Measurements from ENCODE around the gene SRPK1.
A peak's percentile ranks its signal among the peaks of the same experiment; 100 is the strongest.

The SRPK1 gene

GRCh38 chr6:35817515-35817914 lies 103.4 kb downstream of the SRPK1 start:
- no peak for DNase-seq (ENCODE audit: low read depth)

- DNase-seq (ENCODE audit: low read depth): no peak
Observed at GRCh38 chr6:35811699-35811995, 109.3 kb downstream of the SRPK1 start.

DNA sequence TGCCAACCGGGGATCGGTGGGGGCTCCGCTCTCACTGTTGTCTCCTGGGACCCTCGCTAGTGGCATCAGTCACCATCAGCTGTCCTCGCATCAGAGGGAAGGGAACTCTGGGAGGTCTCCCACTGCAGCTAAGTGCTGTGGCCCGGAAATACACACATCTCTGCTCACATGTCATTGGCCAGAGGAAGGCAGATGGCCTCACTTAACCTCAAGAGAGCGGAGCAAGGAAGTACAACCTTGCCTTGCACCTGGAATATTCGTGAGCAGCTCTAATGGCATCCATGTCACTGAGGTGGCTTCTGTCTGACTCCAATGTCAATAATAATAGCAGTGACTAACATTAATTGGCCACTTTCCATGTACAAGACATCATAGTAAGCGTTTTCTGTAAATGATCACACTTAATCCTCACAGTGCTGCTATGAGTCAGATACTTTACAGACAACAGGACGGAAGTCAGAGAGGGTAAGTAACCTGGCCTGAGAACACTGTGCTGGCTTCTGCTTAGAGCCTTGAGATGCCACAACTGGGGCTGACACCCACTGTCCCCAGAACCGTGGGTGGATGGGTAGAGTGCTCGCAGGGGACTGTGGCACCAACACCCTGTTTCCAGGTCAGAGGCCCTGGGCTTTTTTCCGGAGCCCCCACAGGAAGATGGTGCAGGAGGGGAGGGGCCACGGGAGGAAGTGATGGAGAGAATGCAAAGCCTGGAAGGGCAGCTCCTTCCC lies 109.8 kb downstream of the SRPK1 start:
- no peak for DNase-seq (ENCODE audit: low read depth)

- no peak for DNase-seq (ENCODE audit: low read depth)
Observed at GRCh38 chr6:35809809-35810208, 111.1 kb downstream of the SRPK1 start.

GRCh38 chr6:35808688-35809087 lies 112.2 kb downstream of the SRPK1 start:
- DNase-seq (ENCODE audit: low read depth): no peak

DNA sequence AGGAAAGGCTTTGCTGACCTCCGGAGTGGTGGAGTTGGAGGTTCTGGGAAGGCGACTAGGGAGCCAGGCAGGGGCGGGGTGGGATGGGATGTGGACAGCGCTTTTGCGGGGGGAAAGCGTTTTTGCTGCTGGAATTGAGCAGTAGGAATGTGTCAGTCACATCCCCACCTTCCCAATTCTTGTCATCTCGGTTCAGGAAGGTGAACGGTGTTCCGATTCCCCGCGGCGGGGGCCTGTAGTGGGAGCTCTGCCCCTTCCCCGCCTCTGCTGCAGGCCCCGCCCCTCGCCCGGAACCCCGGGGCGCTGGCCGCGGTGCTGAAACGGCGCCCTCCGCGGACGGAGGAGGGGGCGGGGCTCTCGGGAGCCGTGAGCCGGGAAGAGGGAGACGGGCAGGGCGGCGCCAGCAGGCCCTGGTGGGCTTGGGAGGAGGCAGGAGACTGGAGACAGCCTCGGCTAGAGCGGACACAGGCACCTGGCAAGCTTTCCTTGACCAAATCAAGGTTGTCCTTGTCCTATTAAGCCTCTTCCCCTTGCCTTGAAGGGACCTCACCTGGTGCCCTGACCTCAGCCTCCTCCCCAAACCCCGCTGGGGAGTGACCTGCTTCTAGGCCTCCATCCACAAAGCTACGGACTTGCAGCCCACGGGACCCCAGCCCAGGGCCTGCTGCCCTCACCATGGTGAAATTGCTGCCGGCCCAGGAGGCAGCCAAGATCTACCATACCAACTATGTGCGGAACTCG lies 115.7 kb downstream of the SRPK1 start, which contains the start of gene LHFPL5:
TSS of gene LHFPL5 (plus strand) at position 357 of the 741 bp plus-strand sequence. CDS start at position 676, 319 bp downstream.
- DNase-seq (ENCODE audit: low read depth): peak; percentile 16

DNA sequence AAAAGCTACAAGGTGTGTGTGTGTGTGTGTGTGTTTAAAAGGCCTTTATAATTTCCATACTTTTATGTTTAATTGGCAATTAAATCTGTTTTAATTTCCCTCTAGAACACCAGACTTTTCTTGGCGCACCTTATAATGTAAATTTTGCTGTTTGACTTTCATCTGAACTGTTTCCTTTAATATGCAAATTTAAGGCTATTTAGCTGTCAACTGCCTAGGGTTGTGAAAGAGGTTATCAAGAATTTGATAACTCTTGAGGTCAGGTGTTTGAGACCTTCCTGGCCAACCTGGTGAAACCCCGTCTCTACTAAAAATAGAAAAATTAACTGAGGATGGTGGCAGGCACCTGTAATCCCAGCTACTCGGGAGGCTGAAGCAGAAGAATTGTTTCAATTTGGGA lies 119.8 kb downstream of the SRPK1 start:
- DNase-seq (ENCODE audit: low read depth): no peak

DNA sequence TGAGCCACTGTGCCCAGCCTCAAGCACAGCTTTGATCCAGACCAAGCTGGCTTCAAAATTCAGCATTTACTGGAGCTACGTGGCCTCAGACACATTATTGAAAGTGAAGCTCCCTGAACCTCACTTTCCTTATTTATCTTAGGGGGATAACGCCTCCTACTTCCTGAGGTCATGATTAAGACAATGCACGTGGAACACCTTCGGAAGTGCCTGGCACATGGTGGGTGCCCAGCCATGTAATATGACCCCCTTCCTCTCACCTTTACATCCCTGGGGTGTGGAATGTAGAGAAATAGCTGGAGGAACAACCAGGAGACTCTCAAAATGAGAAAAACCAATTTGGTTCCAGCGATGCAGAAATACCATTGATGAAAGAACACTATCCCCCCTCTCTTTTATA lies 122.2 kb downstream of the SRPK1 start:
- DNase-seq (ENCODE audit: low read depth): no peak

GRCh38 chr6:35797837-35798526 lies 122.9 kb downstream of the SRPK1 start:
- no peak for DNase-seq (ENCODE audit: low read depth)

- no peak for DNase-seq (ENCODE audit: low read depth)
Observed at GRCh38 chr6:35796236-35796635, 124.7 kb downstream of the SRPK1 start.

- no peak for DNase-seq (ENCODE audit: low read depth)
Observed at GRCh38 chr6:35795453-35796071, 125.3 kb downstream of the SRPK1 start.

DNA sequence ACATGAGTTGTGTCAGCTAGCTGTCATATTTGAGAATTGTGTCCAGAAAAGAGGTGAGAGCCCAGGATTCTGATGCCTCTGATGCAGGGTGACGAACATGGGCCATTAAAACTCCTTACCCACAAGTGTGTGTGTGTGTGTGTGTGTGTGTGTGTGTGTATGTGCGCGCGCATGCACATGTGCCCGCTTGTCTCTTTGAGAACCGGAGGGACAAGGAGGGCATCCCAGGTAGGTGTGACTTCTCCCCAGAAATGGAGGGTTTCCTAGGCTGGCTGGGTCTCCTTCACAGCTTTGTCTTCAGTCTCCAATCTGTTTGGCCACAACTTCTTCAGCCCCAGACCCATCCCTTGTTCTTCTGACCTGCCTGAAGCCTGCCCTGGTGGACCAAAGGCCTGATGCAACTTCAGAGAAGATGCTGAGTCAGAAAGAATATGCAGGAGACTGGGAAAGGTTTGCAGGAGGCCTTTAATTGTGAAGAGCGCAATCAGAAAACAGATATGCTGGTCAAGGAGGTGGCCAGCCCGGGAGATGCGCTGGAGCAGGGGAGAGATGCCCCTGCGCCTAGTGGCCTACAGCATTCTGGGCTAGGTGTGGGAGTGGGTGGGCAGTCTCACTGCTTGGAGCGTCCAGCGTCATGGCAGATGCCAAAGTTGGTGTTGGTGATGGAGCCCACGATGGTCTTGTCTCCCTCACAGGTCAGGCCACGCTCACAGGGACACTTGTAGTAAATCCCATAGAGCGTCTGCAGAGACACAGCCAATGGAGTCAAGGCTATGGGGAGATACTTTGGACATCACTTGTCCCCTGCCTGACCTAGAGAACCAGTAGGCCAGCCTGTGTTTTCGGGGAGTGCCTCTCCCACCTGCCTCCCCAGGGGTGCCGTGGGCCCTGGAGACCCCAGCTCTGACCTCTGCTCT lies 126.1 kb downstream of the SRPK1 start:
- DNase-seq (ENCODE audit: low read depth): no peak

- no peak for DNase-seq (ENCODE audit: low read depth)
Observed at GRCh38 chr6:35790683-35791082, 130.2 kb downstream of the SRPK1 start.

DNA sequence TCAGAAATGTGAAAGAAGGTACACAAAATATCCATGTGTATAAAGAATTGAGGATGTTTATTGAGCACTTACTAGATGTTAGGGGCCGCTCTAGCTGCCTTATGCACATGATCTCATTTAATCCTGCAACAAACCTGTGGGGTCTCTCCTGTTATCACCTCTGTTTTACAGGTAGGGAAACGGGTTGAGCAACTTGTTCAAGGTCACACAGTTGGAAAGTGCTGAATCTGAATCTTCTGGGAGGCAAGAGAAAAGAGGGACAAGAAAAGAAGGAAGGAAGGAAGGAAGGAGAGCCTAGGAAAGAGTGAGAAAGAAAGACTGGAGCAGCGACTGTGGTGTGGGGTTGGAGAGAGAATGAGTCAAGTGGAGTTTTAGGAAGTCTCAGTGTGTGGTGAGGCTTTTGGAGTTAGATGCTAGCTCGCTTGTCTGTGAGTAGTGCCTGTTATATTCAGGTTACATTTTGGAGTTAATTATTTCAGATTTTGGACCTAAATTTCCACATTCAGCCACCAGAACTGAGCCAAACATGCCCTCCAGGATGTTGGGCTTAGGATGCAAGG lies 132.4 kb downstream of the SRPK1 start:
- no peak for DNase-seq (ENCODE audit: low read depth)

GRCh38 chr6:35787266-35788218 lies 133.4 kb downstream of the SRPK1 start:
- DNase-seq (ENCODE audit: low read depth): no peak

- no peak for DNase-seq (ENCODE audit: low read depth)
Observed at GRCh38 chr6:35786810-35787209, 134.1 kb downstream of the SRPK1 start.

DNA sequence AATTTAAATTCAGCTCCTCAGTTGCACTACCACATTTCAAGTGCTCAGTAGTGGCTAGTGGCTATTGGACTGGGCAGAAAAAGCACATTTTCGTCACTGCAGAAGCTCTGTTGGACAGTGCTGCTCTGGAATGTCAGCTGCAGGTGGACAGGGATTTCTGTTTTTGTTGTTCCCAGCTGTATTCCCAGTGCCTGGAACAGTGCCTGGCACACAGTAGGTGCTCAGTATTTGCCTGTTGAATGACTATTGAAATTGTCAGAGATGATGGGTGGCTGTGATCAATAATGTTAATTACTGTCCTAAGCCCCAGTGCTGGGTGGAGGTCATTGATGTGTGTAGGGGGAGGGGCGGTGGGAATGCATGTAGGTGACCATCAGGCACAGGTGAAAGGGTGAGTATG lies 134.6 kb downstream of the SRPK1 start:
- DNase-seq (ENCODE audit: low read depth): no peak

DNA sequence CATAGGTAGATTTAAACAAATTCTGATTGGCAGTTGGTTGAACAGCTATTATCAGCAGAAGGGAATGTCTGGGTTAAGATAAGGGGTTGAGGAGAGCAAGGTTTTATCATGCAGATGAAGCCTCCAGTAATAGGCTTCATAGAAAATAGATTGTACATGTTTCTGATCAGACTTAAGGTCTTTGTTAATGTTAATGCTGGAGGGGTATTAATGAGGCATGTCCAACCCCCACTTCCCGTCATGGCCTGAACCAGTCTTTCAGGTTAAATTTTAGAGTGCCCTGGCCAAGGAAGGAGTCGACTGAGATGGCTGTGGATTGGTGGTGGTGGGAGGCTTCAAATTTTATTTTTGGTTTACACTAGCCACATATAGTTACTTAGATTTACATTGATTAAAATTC lies 136.7 kb downstream of the SRPK1 start:
- no peak for DNase-seq (ENCODE audit: low read depth)
